Type B pancreatic cell (in vitro differentiated cells): ENCODE data around the gene KBTBD7. TPM values are rescaled to one million over a fixed set of nuclear protein-coding genes. Genes with fewer than 3 reads are reported as not detected.
"Not testable (repeated sequence)": the region's sequence is repeated elsewhere in the genome, so short reads cannot be mapped to it uniquely, and the experiment has no call there.

Experiments used
- DNase-seq: peaks from one replicate; pipeline ENCODE4 v3.0.0; 2021; ENCODE audit warnings: mixed read lengths; ENCODE audit not compliant: unreplicated experiment; ENCODE audit errors: extremely low spot score
- H3K27ac Mint-ChIP-seq: 2 replicates; pipeline ENCODE4 v1.8.0; 2021; ENCODE audit warnings: mild to moderate bottlenecking, mixed read lengths
- H3K27me3 Mint-ChIP-seq: 2 replicates; pipeline ENCODE4 v1.8.0; 2021; ENCODE audit warnings: mixed read lengths
- H3K36me3 Mint-ChIP-seq: 2 replicates; pipeline ENCODE4 v1.8.0; 2021; ENCODE audit warnings: mixed read lengths
- H3K4me1 Mint-ChIP-seq: one replicate; pipeline ENCODE4 v1.8.0; 2021; ENCODE audit warnings: mixed read lengths; ENCODE audit not compliant: unreplicated experiment
- H3K4me3 Mint-ChIP-seq: 2 replicates; pipeline ENCODE4 v1.8.0; 2021; ENCODE audit warnings: mild to moderate bottlenecking, mixed read lengths
- H3K9me3 Mint-ChIP-seq: 2 replicates; pipeline ENCODE4 v1.8.0; 2021; ENCODE audit warnings: mixed read lengths
- total RNA-seq: library from RNA; stranded (reverse); gene quantifications from 2 replicates; pipeline ENCODE4 v1.2.1, GENCODE V29; 2021; ENCODE audit warnings: low replicate concordance
- TF ChIP-seq, protein P1 (sequence below): fragments of 200-600 bp; sonication (generic); conservative IDR thresholded peaks from 2 replicates; pipeline ENCODE4 v1.5.0; 2021; ENCODE audit warnings: antibody characterized with exemption, mild to moderate bottlenecking

Gene KBTBD7
- total RNA-seq, 1 donor from 2014 or later: 13.8 TPM

DNA sequence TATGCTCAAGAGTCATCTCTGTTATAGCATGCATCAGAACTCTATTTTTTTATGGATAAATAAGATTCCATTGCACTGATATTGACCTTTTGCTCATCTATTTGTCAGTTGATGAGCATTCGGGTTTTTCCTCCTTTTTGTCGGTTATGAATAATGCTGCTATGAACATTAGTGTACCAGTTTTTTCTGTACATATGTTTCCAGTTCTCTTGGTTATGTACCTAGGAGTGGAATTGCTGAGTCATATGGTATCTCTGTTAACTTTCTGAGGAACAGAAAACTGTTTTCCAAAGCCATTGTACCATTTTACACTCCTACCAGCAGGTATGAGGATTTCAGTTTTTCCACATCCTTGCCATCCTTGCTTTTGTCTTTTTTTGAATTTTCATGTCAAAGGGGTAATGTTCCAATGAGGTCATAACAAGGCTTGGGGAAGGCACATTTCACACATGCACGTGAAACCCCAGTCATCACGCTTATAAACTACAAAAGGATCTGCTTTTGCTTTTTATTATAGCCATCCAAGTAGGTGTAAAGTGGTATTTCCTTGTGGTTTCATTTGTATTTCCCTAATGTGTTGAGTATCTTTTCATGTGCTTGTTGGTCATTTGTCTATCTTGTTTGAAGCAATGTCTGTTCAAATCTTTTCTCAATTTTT is 14.6 kb downstream of the KBTBD7 start:
- DNase-seq: no peak
- Mint-ChIP-seq H3K4me3 (no peak overlapping the region), H3K36me3 (peaks cover 5% of the 10 kb centered on the region), H3K4me1 (no peaks in the 10 kb centered on the region), H3K27ac (no peak overlapping the region), H3K9me3 (peaks cover 1% of the 10 kb centered on the region), H3K27me3 (no peaks in the 10 kb centered on the region)
- TF ChIP-seq, protein P1, sequence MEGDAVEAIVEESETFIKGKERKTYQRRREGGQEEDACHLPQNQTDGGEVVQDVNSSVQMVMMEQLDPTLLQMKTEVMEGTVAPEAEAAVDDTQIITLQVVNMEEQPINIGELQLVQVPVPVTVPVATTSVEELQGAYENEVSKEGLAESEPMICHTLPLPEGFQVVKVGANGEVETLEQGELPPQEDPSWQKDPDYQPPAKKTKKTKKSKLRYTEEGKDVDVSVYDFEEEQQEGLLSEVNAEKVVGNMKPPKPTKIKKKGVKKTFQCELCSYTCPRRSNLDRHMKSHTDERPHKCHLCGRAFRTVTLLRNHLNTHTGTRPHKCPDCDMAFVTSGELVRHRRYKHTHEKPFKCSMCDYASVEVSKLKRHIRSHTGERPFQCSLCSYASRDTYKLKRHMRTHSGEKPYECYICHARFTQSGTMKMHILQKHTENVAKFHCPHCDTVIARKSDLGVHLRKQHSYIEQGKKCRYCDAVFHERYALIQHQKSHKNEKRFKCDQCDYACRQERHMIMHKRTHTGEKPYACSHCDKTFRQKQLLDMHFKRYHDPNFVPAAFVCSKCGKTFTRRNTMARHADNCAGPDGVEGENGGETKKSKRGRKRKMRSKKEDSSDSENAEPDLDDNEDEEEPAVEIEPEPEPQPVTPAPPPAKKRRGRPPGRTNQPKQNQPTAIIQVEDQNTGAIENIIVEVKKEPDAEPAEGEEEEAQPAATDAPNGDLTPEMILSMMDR: no peak

DNA sequence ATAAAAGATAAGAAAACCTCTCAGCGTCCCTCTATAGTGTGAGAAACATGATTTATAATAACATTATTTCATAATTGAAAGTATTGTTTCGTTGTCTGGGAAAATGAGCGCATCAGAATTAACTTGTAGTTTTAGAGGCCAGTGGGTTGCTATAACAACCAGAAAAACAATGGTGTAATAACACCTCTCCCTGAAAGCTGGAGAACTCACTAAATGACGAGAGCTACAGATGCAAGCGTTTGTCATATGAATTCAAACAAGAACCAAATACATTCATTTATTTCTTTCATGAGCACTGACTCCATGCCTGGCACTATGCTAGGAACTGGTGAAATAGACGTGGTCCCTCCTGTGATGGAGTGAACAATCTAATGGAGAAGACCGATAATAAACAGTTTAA is 16.3 kb downstream of the KBTBD7 start:
- Mint-ChIP-seq H3K4me3 (no peak overlapping the region), H3K27me3 (no peaks in the 10 kb centered on the region), H3K4me1 (no peaks in the 10 kb centered on the region), H3K36me3 (peaks cover 5% of the 10 kb centered on the region), H3K27ac (no peak overlapping the region), H3K9me3 (peaks cover 4% of the 10 kb centered on the region)
- TF ChIP-seq, protein P1: no peak
- no peak for DNase-seq

- Mint-ChIP-seq H3K27me3 (no peaks in the 10 kb centered on the region), H3K4me3 (no peak overlapping the region), H3K27ac (no peak overlapping the region), H3K9me3 (peaks cover 4% of the 10 kb centered on the region), H3K4me1 (no peaks in the 10 kb centered on the region), H3K36me3 (peaks cover 5% of the 10 kb centered on the region)
- no peak for DNase-seq
- TF ChIP-seq, protein P1: no peak
These were observed 16.8 kb downstream of the KBTBD7 start for GRCh38 chr13:41177616-41178015.

GRCh38 chr13:41175576-41175975 is 18.8 kb downstream of the KBTBD7 start:
- H3K27me3 Mint-ChIP-seq, H3K27ac Mint-ChIP-seq, H3K36me3 Mint-ChIP-seq, H3K4me3 Mint-ChIP-seq, DNase-seq, H3K4me1 Mint-ChIP-seq, H3K9me3 Mint-ChIP-seq: not testable (repeated sequence)

DNA sequence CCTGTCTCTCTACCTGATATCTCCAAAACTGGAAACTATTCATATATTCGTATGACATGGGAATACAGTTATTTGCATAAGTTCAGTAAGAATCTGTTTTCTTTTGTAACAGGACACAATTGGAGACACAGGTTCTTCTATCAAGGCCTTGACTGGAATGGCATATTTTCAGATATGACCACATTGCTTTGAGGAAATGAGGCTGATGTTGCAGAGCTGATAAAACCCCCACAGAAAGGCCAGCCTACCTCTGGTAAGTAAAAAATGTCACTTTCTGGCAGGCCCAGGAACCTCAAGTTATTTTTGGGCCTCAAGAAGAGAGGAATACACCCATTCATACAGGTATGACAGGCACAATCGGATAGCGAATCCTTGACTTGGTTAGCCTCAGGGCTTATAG is 32.2 kb downstream of the KBTBD7 start:
- peaks cover 4% of the 10 kb centered on the region for H3K9me3 Mint-ChIP-seq
- TF ChIP-seq, protein P1: no peak
- H3K4me1 Mint-ChIP-seq: no peaks in the 10 kb centered on the region
- H3K4me3 Mint-ChIP-seq: no peak overlapping the region
- H3K27me3 Mint-ChIP-seq: no peaks in the 10 kb centered on the region
- no peak overlapping the region for H3K27ac Mint-ChIP-seq
- no peaks in the 10 kb centered on the region for H3K36me3 Mint-ChIP-seq
- no peak for DNase-seq

DNA sequence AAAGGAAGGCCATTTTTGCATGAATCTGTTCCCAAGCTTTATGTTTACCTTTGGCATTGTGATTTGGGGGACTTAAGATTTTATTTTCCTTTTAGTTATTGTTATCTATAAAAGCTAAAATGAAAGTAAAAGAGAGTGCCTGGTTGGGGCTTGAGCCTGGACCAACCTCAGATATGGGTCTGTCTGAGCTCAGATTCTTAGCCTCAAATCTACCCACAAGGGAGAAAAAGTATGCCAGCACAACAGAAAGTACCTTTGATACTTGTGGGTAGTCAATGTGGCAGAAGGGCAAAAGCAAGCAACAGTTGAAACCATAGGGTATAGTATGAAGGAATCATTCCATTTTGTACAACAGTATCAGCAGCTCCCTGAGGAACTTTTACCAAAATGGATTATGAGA is 35.2 kb downstream of the KBTBD7 start:
- no peak for DNase-seq
- Mint-ChIP-seq H3K4me1 (no peaks in the 10 kb centered on the region), H3K9me3 (peaks cover 4% of the 10 kb centered on the region), H3K4me3 (no peak overlapping the region), H3K27ac (no peak overlapping the region), H3K36me3 (no peaks in the 10 kb centered on the region), H3K27me3 (no peaks in the 10 kb centered on the region)
- TF ChIP-seq, protein P1: no peak
